Nephron progenitor cell (in vitro differentiated cells): Measurements from ENCODE around the gene MAST2.
A peak's percentile ranks its signal among the peaks of the same experiment; 100 is the strongest.

Experiments used
- DNase-seq: peaks from one replicate; pipeline ENCODE4 v3.0.0; 2021
- H3K27ac Mint-ChIP-seq: 2 replicates; pipeline ENCODE4 v1.8.0; 2021; ENCODE audit warnings: mild to moderate bottlenecking, moderate library complexity, mixed read lengths
- H3K27me3 Mint-ChIP-seq: 2 replicates; pipeline ENCODE4 v1.8.0; 2021; ENCODE audit warnings: mild to moderate bottlenecking, low read depth, mixed read lengths; ENCODE audit not compliant: poor library complexity
- H3K36me3 Mint-ChIP-seq: 2 replicates; pipeline ENCODE4 v1.8.0; 2021; ENCODE audit warnings: low read depth, mixed read lengths
- H3K4me1 Mint-ChIP-seq: 2 replicates; pipeline ENCODE4 v1.8.0; 2021; ENCODE audit warnings: mixed read lengths
- H3K4me3 Mint-ChIP-seq: 2 replicates; pipeline ENCODE4 v1.8.0; 2021; ENCODE audit warnings: mild to moderate bottlenecking, moderate library complexity, mixed read lengths
- H3K9me3 Mint-ChIP-seq: 2 replicates; pipeline ENCODE4 v1.8.0; 2021; ENCODE audit warnings: mild to moderate bottlenecking, moderate library complexity, mixed read lengths
- CTCF ChIP-seq: fragments of 200-600 bp; sonication (generic); IDR thresholded peaks from 2 replicates; pipeline ENCODE4 v1.5.0; 2021; ENCODE audit warnings: antibody characterized with exemption

MAST2 gene

GRCh38 chr1:45884700-45885099, 81.3 kb downstream of the MAST2 start:
- peaks cover 20% of the 10 kb centered on the region for H3K36me3 Mint-ChIP-seq
- H3K4me1 Mint-ChIP-seq, result no peaks in the 10 kb centered on the region
- DNase-seq, result no peak
- H3K9me3 Mint-ChIP-seq, result peaks cover 3% of the 10 kb centered on the region
- H3K27ac Mint-ChIP-seq, result no peak overlapping the region
- no peak for TF ChIP-seq CTCF
- no peak overlapping the region for H3K4me3 Mint-ChIP-seq
- no peaks in the 10 kb centered on the region for H3K27me3 Mint-ChIP-seq

- no peak overlapping the region for H3K4me3 Mint-ChIP-seq
- no peak for DNase-seq
- H3K36me3 Mint-ChIP-seq, result peaks cover 30% of the 10 kb centered on the region
- peaks cover 12% of the 10 kb centered on the region for H3K9me3 Mint-ChIP-seq
- H3K4me1 Mint-ChIP-seq, result no peaks in the 10 kb centered on the region
- H3K27me3 Mint-ChIP-seq, result no peaks in the 10 kb centered on the region
- TF ChIP-seq CTCF, result no peak
- no peak overlapping the region for H3K27ac Mint-ChIP-seq
Measured at GRCh38 chr1:45886229-45886628, 82.8 kb downstream of the MAST2 start.

- H3K27me3 Mint-ChIP-seq, result no peaks in the 10 kb centered on the region
- H3K4me3 Mint-ChIP-seq, result no peak overlapping the region
- peak overlapping the region; percentile 54 for H3K27ac Mint-ChIP-seq
- no peak for DNase-seq
- no peaks in the 10 kb centered on the region for H3K4me1 Mint-ChIP-seq
- H3K9me3 Mint-ChIP-seq, result peaks cover 12% of the 10 kb centered on the region
- H3K36me3 Mint-ChIP-seq, result peaks cover 30% of the 10 kb centered on the region
- no peak for TF ChIP-seq CTCF
Measured at GRCh38 chr1:45887156-45887842, 83.9 kb downstream of the MAST2 start.

- Mint-ChIP-seq H3K27me3 (no peaks in the 10 kb centered on the region), H3K4me1 (no peaks in the 10 kb centered on the region), H3K9me3 (peaks cover 12% of the 10 kb centered on the region), H3K4me3 (no peak overlapping the region), H3K27ac (peak overlapping the region; percentile 58), H3K36me3 (peaks cover 30% of the 10 kb centered on the region)
- no peak for TF ChIP-seq CTCF
- DNase-seq, result no peak
Measured at GRCh38 chr1:45890078-45890477, 86.7 kb downstream of the MAST2 start.

- Mint-ChIP-seq H3K36me3 (peaks cover 30% of the 10 kb centered on the region), H3K4me1 (peaks cover under 1% of the 10 kb centered on the region), H3K27ac (no peak overlapping the region), H3K4me3 (no peak overlapping the region), H3K27me3 (no peaks in the 10 kb centered on the region), H3K9me3 (peaks cover 12% of the 10 kb centered on the region)
- DNase-seq, result no peak
- TF ChIP-seq CTCF, result no peak
Measured at GRCh38 chr1:45891087-45891486, 87.7 kb downstream of the MAST2 start.
